Head of caudate nucleus (tissue), 42 donors: ENCODE data around the gene DPP6.
A peak's percentile ranks its signal among the peaks of the same experiment; 100 is the strongest.

Experiments
- DNase-seq, 42 donors: peaks; one replicate each; pipeline versions ENCODE4 v3.0.0 to v3.0.0-alpha.2; 2020 to 2021; ENCODE audit warnings: mixed read lengths in 7 of 42
- intact Hi-C: fragments of 100-400 bp; cut with DNase I; formaldehyde crosslinking; loops from one replicate; pipeline ENCODE4 v1.15.0; 2022

The DPP6 gene

DNA sequence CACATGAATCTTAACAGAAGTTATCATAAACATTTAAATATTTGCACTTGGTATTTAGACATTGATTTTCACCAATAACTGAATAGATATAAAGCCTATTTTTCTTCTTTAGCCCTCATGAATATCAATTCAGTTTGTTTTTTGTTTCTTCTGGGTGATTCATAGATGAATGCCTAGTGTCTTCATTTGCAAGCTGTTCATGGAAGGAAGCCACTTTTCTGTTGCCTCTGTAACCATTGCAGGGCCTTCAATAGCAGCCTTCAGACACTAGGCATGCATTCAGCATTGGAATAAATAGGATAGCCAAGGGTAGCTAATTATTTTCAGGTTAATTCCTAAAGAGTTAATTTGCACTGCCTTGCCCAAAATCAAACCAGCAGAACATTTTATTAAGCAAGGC is 375.3 kb downstream of the DPP6 start:
- intact Hi-C loops = no loop called here
- peak in 18 of 42 donors; percentile 21 to 76 (median 54) for DNase-seq

DNA sequence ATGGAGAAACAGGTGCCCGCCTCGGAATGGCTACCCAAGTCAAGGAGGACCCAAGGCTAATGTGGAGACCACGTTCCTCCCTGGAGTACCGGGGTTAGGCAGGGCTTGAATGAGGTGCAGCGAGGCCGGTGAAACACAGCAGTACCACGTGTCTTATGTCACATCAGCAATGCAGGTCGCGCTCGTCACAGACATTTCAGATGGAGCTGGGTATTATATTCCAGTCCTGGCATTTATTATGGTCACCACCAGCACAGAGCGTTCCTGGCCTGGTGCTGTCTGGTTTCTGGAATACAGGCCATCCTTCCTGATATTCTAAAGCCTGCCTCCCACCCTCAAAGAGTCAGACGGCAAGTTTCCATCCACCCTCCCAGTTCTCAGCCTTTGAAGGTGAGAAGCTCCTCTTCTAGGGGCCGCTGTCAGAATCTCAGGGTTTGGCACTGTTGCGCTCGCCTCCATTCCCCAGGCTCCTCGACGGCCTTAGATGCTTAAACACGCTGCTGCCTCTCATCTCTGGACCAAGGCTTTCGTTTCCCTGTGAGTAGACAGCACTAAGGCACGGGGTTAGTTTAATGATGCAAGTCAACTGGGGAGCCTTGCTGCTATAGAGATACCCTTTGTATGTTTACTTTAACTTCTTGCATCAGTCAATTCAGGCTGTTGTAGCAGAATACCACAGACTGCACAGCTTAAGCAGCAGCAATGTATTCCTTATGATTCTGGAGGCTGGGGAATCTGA is 377.6 kb downstream of the DPP6 start:
- intact Hi-C loops = no loop called here
- no peak for DNase-seq

DNA sequence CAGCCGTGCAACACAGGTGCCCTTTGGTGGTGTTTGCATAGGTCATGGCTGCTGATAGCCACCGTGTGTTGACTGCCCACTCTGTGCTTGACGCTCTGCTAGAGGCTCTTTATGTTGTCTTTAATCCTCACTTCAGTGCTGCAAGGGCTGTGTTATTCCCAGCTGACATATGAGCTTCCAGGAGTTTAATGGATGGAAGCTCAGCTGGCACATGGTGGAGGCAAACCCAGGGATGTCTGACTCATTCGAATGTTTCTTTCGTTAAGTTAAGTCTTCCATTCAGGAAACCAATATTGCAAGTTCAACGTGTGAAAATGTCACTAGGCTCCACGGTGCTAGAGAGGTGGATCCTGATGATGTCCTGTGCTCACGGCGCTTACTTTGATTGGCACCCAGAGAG is 378.4 kb downstream of the DPP6 start:
- intact Hi-C loops = no loop called here
- peak in 4 of 42 donors; percentile 11 to 54 (median 34) for DNase-seq

DNA sequence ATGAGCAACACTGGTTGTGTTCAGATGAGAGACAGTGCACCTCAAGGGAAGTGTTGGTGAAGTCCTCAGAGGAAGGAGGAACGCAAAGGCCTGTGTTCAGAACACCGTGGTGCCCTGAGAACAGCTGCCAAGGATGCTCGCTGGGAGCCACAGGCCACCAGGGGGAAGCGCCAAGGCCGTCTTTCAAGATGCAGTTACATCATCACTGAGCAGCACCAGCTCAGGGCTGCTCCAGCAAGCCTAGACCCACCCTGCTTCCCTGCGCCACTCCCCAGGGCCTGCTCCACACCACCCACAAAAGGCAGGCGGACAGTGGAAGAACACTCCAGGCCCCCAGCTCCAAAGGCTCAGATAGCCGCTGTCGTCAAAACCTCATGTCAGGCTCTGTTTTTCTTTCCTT is 378.8 kb downstream of the DPP6 start:
- DNase-seq = no peak
- intact Hi-C loops = no loop called here

DNA sequence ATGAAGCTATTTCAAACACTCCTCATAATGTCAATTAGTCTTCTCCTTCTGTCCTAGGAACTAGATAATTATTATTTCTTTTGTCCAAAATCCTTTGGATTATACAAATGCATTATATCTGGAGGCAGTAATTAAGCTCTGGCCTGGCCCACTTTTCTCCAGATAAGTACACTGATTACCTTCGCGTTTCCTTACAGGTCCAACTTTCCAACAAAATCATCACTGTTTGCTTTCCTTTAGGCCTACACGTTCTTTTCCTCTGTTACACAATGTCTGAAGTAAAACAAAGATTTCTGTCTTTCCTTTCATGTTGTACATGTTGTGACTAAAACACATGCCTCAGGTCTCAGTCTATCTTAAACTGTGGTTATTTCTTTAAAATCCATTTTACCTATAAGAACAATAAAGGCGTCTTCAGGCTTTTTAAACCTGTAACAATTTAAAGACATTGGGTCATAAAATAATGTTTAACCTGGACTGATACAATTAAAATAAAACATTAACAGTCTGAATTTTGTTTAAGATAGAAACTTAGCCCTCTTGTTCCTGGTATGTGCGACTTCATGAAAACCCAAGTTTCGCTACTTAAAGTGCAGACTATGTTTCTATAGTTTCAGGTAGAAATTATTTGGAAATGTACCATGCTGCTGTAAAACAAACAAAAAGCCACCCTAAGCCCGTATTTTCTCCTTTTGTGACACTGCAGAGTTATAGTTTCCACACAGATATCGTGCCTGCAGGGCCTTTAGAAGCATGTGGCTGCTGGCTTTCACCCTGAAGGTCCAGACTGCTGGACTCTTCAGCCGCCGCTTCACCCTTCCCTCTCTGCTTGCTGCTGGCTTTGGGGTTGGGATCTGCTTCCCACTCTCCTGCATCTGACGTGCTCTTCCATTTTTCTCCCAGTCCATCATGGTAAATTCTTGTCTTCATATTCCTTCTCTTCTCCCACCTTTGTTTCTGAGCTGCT is 381.7 kb downstream of the DPP6 start:
- intact Hi-C loops = no loop called here
- no peak for DNase-seq

DNA sequence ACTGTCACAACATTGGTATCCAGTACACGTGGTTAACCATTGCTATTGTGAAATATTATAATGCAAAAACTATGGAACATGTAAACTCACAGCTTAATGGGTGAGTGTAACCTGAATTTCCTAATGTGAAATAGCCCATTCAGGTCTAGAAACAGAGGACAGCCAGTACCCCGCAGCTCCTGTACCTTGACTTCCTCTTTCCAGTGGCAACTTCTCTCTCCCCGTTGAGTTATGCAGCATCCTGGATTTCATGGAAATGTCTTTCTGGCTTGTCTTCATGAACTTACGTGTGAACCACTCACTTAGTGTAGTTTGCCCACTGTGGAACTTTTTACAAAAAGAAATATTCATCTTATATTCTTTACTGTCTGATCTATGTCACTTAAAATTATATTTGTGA is 384.4 kb downstream of the DPP6 start:
- intact Hi-C loops = no loop called here
- no peak for DNase-seq

DNA sequence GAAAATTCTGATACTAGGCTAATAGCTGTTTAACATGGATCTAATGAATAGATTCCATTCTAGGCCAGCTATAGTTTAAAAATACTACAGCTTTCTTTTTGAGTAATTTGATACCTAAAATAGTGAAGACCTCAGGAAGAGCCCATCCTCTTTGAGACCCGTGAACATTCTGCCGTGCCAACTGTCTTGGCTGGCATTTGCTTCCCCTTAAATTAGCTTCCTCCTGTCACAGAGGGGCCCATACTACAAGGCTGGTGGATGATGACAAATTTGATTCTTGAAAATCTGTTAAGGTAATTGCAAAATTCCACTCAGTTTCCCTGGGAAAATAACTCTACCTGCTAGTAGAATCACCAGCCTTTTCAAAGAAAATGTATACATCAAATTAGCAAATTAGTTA is 385.0 kb downstream of the DPP6 start:
- no peak for DNase-seq
- intact Hi-C loops = no loop called here

DNA sequence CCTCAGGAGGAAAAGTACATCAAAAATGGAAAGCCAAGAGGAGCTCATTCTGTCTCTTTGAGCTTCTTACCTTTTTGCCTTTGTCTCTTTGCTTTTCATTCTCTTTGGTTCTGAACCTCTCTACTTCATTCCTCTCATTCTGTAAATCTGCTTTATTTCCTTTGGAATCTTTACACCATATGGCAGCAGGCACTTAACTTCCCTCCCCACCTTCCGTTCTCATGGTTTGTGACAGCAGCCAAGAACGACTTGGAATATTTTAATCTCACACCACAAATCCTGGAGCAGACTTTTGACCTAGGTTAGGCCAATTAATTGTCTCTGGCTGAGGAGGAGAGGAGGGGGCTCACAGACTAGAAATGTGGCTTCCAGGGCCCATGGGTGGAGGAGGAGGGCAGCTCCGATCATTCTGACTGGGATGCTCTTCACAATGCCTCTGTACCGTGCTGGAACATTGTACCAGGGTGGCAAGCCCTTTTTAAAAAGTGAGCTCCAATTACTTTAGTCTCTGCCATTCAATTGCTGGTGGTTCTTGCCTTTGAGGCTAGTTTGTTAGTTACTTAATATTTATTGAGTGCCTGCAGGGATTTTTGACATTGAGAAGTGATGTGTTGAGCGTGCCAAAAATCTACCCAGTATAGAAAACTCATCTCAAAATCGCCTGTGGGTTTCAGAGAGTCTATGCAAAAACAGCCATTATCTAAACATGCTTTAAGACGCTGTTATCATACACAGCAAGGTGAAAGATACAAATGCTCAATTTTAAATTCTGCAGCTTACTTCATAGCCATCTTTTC is 386.6 kb downstream of the DPP6 start:
- no peak for DNase-seq
- intact Hi-C loops = no loop called here

DNA sequence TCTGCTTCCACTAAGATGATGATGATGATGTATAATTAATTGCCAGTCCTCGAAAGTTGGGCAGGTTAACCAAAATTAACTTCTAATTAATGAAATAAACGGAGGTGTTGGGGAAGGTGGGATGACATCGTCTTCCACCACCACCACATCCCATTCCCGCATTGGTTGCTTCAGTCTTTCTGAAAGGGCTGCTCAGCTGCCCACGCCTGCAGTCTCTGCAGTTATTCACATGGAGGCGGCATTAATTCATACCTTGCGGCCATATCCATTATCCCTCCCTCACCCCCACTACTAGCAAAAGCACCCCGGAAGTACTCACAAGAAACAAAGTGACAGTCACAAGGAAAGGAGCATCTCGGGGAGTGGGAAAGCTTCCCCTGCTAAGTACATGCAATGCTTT is 387.9 kb downstream of the DPP6 start:
- peak in 4 of 42 donors; percentile 44 to 62 (median 52) for DNase-seq

DNA sequence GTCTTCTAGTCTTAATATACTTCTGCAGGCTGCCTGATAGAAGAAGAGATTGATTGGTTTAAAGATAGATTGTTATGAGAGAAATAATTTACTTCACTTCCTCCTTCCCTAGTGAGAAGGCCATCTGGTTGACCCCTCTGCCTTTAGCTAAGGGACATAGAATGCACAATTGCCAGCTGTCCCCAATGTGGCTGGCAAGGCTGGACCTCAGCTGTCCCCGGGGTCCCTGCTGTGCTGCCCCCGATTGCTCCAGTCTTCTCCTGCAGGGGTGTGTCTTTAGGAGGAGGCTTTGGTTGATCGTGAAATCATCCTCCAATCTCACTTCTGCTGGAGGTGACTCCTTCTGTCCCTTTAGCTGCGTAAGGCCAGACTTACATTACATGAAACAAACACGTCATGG is 388.5 kb downstream of the DPP6 start:
- intact Hi-C loops = no loop called here
- no peak for DNase-seq

More for the DNA sequence above, 387.9 kb downstream of the DPP6 start:
- intact Hi-C loops = no loop called here

DNA sequence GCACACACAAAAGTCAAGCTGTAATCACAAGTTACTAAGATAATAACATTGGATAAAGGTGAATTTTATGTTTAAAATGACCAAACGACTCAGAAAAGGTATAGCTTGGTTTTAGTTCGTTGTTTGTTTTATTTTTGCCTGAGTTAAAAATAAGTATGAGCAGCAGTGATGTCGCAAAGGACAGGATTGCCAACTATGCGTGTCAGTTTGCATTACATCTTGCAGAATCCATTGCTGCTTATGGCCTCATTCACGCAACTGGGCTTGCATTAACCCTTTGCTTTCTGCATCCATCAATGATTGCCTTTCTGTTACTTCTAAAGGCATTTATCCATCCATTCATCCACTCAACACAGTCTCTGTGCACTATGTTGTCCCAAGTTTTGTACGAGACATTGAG is 389.6 kb downstream of the DPP6 start:
- no peak for DNase-seq
- intact Hi-C loops = no loop called here

DNA sequence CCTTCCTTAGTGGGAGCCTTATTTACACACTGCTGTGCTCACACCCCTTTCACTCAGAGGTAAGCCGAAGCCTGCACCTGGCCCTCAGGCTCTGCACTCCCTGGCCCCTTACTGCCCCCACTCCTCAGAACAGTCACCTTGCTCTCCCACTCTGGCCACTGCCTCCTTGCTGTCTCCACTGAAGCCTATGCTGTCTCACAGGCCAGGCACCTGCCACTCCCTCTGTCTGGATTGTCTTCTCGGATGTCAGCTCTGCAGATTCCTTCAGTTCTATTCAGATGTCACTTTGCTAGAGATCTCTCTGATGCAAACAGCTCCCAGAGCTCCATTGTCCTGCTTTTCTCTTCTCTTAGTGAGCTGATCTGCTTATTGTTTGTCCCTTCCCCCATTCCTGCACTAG is 390.7 kb downstream of the DPP6 start:
- DNase-seq = no peak
- intact Hi-C loops = no loop called here

DNA sequence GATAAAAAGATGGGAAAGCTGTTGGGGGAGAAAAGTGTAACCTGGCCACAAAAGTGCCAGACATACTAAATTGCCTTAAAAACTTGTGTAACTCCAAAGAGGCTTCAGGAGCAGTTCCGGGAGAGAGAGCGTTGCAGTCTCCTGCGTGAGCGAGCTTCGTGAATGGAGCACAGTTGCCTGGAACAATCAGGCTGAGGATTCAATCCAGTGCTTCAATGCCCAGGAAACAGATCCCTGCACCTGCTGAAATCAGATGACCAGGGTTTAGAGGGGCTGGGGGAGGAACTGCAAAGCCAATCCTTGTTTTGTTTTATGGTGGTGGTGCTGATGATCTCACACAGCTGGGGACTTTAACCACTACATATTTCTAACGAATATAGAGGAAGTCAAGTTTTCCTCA is 398.3 kb downstream of the DPP6 start:
- DNase-seq = peak in 18 of 42 donors; percentile 16 to 62 (median 41)
- intact Hi-C loops = no loop called here

DNA sequence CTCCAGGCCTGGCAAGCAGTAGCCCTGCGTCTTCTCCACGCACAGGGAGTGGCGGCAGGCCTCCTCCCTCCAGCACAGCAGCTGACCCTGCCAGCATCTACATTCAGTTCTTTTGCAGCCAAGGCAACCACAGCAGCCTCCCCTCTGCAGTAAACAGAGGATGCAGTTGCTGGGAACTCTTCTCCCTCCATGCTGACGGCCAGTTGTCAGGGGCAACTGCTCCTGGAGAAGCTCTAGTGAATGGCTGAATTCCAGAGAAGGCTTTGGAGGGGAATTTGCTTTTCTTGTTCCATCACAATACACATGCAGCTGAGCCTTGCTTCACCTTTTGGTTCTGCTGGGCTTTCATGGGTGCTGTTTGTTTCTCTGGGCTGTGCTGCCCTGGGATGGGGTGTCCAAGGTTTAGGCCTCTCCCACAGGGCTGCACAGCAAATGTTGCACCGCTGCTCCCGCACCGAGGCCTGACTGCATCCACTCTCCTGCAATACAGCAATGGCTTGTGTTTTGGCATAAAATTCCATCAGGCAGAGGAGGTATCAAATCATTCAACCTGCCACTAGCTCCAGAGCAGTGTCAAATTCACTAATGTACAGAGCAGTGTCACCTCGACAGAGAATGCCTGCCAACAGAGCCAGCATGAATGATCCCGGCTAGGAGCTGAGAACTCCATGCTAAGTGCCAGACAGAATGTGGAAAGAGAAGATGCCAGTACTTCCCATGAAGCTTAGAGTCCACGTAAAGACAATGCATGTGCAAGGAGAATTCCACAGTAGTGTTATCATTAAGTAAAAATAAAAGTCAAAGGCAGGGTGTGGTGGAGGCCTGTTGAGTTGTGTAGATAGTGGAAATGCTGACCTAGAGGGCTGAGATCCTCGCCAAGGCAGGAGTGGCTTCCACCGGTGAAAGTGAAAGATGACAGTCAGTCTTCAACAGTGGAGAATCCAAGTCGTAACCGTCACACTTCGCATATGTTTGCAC is 399.6 kb downstream of the DPP6 start:
- intact Hi-C loops = no loop called here
- peak in 30 of 42 donors; percentile 9 to 67 (median 39) for DNase-seq

DNA sequence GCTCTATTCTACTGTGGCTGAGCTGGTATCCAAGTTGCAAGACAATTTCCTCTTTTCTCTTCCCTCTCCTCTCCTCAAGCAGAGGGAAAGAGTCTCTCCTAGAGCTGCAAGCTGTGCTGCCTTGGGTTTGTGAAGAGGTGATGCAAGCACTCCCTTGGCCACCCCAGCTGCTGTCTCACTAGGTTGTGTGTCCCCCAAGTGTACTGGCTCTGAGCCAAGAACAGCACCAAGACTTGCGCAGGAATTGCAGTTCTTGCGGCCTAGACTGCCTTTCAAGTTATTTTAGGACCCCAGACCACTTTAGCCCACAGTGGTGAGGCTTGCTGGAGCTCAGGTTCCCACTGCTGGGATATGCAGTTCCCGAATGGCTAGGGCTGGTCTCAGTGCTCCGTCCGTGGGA is 411.6 kb downstream of the DPP6 start:
- intact Hi-C loops = no loop called here
- DNase-seq = no peak

DNA sequence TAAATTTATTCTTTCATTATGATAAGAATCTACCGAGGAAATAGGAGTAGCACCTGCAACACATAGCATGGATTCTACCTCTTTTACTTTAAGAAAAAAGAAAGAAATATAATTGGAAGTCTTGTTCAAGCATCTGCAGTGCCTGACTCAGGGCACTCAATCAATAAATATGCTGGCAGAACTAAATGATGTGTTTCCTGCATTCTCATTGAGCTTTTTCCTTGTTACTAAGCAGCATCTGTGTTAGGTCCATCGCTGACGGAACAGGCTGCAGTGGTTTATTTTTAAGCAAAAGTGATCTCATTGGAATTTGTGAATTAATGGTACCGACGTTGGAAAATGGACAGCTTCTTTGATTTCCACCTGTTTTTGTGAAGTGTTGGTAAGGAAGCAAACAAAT is 417.5 kb downstream of the DPP6 start:
- DNase-seq = no peak
- intact Hi-C loops = no loop called here

DNA sequence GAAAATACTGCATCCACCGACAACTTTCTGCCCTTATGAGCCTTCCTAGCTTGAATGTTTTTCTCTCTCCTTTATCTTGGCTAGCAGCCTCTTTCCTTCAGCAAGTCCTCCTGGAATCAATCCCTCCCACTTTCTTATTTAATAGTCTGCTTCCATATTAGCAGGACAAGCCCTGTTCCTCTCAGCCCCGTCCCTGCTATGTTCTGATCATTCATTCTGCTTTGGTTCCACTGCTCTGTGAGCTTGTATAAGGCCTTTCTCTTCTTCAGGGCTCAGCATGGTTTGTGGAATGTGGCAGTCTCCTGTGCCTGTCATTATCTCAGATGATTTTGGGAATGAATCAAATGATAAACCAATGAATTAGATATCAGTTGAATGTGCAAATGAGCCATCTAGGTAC is 420.1 kb downstream of the DPP6 start:
- intact Hi-C loops = no loop called here
- no peak for DNase-seq

DNA sequence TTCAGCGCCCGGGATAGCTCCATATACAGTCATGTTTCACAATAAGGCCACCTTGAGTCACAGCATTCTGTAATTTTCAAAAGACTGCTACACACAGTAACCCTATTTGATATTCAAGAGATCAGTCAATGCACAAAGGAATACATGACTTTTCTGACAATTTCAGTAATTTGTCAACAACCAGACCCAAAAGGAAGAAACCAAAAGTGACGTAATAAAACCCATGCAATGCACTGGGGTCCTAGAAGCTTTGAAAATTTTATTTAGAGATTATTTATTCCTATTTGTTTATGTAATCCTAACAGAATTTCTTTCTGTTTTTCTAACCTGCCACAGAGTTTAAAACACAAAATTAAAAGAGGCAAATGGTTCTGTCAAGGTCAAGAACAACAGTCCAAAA is 421.2 kb downstream of the DPP6 start:
- intact Hi-C loops = no loop called here
- DNase-seq = no peak
